AG20443 (cell line): ENCODE results near the gene FGFR2.

Experiments
- DNase-seq: peaks from one replicate; pipeline ENCODE4 v3.0.0; 2012; ENCODE audit warnings: low spot score, mixed read lengths

FGFR2 gene

GRCh38 chr10:121553511-121554264, 44.6 kb downstream of the FGFR2 start:
- DNase-seq = no peak

- no peak for DNase-seq
Observed at GRCh38 chr10:121552746-121553145, 45.5 kb downstream of the FGFR2 start.

GRCh38 chr10:121551210-121551885, 46.9 kb downstream of the FGFR2 start:
- no peak for DNase-seq

- DNase-seq = no peak
Observed at GRCh38 chr10:121544301-121544869, 53.9 kb downstream of the FGFR2 start.

GRCh38 chr10:121543545-121543944, 54.7 kb downstream of the FGFR2 start:
- DNase-seq = no peak

- no peak for DNase-seq
Observed at GRCh38 chr10:121541450-121542120, 56.7 kb downstream of the FGFR2 start.

GRCh38 chr10:121540732-121541395, 57.4 kb downstream of the FGFR2 start:
- DNase-seq = no peak

- DNase-seq = no peak
Observed at GRCh38 chr10:121539786-121540185, 58.5 kb downstream of the FGFR2 start.

GRCh38 chr10:121536310-121536913, 61.8 kb downstream of the FGFR2 start:
- DNase-seq = no peak

- DNase-seq = no peak
Observed at GRCh38 chr10:121535381-121535780, 62.9 kb downstream of the FGFR2 start.

- DNase-seq = no peak
Observed at GRCh38 chr10:121532292-121532864, 65.9 kb downstream of the FGFR2 start.

- DNase-seq = no peak
Observed at GRCh38 chr10:121531830-121532178, 66.4 kb downstream of the FGFR2 start.

GRCh38 chr10:121531076-121531829, 67.0 kb downstream of the FGFR2 start:
- DNase-seq = no peak

GRCh38 chr10:121530481-121531075, 67.7 kb downstream of the FGFR2 start:
- no peak for DNase-seq

- DNase-seq = peak; percentile 21
Observed at GRCh38 chr10:121527690-121528089, 70.6 kb downstream of the FGFR2 start.

- no peak for DNase-seq
Observed at GRCh38 chr10:121526801-121527221, 71.4 kb downstream of the FGFR2 start.

- no peak for DNase-seq
Observed at GRCh38 chr10:121526135-121526790, 72.0 kb downstream of the FGFR2 start.

GRCh38 chr10:121525251-121526134, 72.8 kb downstream of the FGFR2 start:
- peak; percentile 27 for DNase-seq
